Measurements from ENCODE around the gene PTPN5.

DNA sequence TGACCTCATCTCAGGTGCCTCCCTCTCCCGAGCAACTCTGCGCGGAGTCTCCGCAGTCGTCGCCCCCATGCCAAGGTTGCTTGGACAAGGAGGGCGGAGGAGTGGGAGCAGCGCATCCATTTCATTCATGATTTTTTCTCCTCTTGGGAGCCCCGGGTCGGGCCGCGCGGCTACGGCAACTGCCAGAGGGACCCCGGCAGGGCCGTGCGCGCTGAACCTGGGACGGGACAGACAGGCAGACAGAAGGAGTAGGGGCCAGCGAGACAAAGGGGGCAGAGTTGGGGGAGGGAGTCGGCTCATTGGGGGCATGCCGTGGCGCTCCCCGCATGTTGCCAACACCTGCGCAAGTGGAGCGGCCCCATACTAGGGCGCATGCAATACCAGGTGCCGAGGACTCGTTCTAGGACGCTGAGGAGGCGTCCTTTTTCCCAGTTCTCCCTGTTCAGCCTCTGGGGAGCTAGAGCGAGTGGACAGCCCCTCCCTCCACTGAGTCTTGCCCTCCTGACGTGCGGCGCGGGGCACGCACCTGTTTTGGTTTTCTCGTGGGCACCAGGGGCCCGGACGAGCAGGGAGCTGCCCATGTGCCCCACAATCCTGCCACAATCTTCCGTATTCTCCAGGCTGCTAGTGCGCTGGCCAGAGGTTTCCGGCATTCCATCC, 501 bp upstream of the PTPN5 start:
- TF ChIP-seq EZH2 (IDR thresholded peaks at IDR 0.05; ENCODE audit: low read depth): no peak
- TF ChIP-seq, protein P1, sequence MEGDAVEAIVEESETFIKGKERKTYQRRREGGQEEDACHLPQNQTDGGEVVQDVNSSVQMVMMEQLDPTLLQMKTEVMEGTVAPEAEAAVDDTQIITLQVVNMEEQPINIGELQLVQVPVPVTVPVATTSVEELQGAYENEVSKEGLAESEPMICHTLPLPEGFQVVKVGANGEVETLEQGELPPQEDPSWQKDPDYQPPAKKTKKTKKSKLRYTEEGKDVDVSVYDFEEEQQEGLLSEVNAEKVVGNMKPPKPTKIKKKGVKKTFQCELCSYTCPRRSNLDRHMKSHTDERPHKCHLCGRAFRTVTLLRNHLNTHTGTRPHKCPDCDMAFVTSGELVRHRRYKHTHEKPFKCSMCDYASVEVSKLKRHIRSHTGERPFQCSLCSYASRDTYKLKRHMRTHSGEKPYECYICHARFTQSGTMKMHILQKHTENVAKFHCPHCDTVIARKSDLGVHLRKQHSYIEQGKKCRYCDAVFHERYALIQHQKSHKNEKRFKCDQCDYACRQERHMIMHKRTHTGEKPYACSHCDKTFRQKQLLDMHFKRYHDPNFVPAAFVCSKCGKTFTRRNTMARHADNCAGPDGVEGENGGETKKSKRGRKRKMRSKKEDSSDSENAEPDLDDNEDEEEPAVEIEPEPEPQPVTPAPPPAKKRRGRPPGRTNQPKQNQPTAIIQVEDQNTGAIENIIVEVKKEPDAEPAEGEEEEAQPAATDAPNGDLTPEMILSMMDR (conservative IDR thresholded peaks at IDR 0.05): no peak

Measured in PC-9 (cell line).